Fibroblast of lung (primary cell): ENCODE data around the gene PIK3R1. TPM values are rescaled to one million over a fixed set of nuclear protein-coding genes. Genes with fewer than 3 reads are reported as not detected.

ENCODE experiments used
- DNase-seq, 2 donors: peaks; one replicate each; pipeline versions ENCODE4 v3.0.0 to v3.0.0-alpha.2; 2010; ENCODE audit warnings: low read depth in 2 of 2
- H2AFZ ChIP-seq: 2 replicates; pipeline ENCODE4 v1.5.1; 2012; ENCODE audit warnings: low read length, control low read depth, inconsistent platforms
- H3K27ac ChIP-seq: 2 replicates; pipeline ENCODE4 v1.5.1; 2011; ENCODE audit warnings: low read length, control low read depth; ENCODE audit not compliant: insufficient read depth
- H3K27me3 ChIP-seq: 2 replicates; pipeline ENCODE4 v1.5.1; 2011; ENCODE audit warnings: mild to moderate bottlenecking, low read length; ENCODE audit not compliant: control insufficient read depth, insufficient read depth
- H3K36me3 ChIP-seq: 2 replicates; pipeline ENCODE4 v1.5.1; 2011; ENCODE audit warnings: low read length; ENCODE audit not compliant: control insufficient read depth, insufficient read depth
- H3K4me1 ChIP-seq: 2 replicates; pipeline ENCODE4 v1.5.1; 2011; ENCODE audit warnings: low read length; ENCODE audit not compliant: control insufficient read depth, insufficient read depth; ENCODE audit errors: extremely low read depth
- H3K4me2 ChIP-seq: 2 replicates; pipeline ENCODE4 v1.5.1; 2011; ENCODE audit warnings: low read length, control low read depth; ENCODE audit not compliant: insufficient read depth; ENCODE audit errors: extremely low read depth
- H3K4me3 ChIP-seq, 4 experiments: fragments of 200-600 bp in 1 of 4; sonication (generic) in 1 of 4; replicated peaks in 1 of 4; 2 replicates each; pipeline ENCODE4 v1.5.1; 2011 to 2016; ENCODE audit warnings: low read length in 4 of 4, low read depth in 3 of 4, mild to moderate bottlenecking in 3 of 4, control low read depth in 2 of 4, inconsistent platforms in 1 of 4, mixed read lengths in 1 of 4; ENCODE audit not compliant: insufficient read depth in 1 of 4; ENCODE audit errors: control extremely low read depth in 1 of 4
- H3K79me2 ChIP-seq: 2 replicates; pipeline ENCODE4 v1.5.1; 2012; ENCODE audit warnings: mild to moderate bottlenecking, low read length, inconsistent platforms; ENCODE audit not compliant: control insufficient read depth, insufficient read depth
- H3K9ac ChIP-seq: 2 replicates; pipeline ENCODE4 v1.5.1; 2011; ENCODE audit warnings: mild to moderate bottlenecking, low read length, control low read depth; ENCODE audit not compliant: insufficient read depth
- H3K9me3 ChIP-seq: 2 replicates; pipeline ENCODE4 v1.5.1; 2012; ENCODE audit warnings: low read depth, low read length; ENCODE audit not compliant: control insufficient read depth, insufficient read depth
- H4K20me1 ChIP-seq: 2 replicates; pipeline ENCODE4 v1.5.1; 2011; ENCODE audit warnings: low read length; ENCODE audit not compliant: control insufficient read depth, insufficient read depth; ENCODE audit errors: extremely low read depth
- EZH2 ChIP-seq: IDR thresholded peaks from 2 replicates; pipeline ENCODE4 v1.5.1; 2012; ENCODE audit warnings: low read length, control low read depth, mild to moderate bottlenecking; ENCODE audit errors: missing control alignments
- polyA plus RNA-seq, 2 donors: library from polyadenylated mRNA; depleted of rRNA in 1 of 2; stranded (reverse) in 1 of 2; unstranded in 1 of 2; fragments of >200 nt; gene quantifications; 2 replicates each; pipeline ENCODE4 v1.2.1, GENCODE V29; 2011 to 2012; ENCODE audit warnings: missing spikeins in 1 of 2
- total RNA-seq: library from RNA; depleted of rRNA; stranded (reverse); fragments of >200 nt; gene quantifications from 2 replicates; pipeline ENCODE4 v1.2.1, GENCODE V29; 2014
- TF ChIP-seq, protein P1 (sequence below), 2 donors: IDR thresholded peaks in 1 of 2; conservative IDR thresholded peaks in 1 of 2; 1 replicate in 1 of 2; 2 replicates in 1 of 2; pipeline ENCODE4 v1.5.1; 2011 to 2012; ENCODE audit warnings: low read length in 2 of 2, control low read depth in 1 of 2, inconsistent platforms in 1 of 2, low read depth in 1 of 2, mild to moderate bottlenecking in 1 of 2

The PIK3R1 gene
- total and polyA plus RNA-seq, 2 donors (not counting 1 experiment from before 2014, with no cell fraction given) = 17.7 to 36.3 TPM

DNA sequence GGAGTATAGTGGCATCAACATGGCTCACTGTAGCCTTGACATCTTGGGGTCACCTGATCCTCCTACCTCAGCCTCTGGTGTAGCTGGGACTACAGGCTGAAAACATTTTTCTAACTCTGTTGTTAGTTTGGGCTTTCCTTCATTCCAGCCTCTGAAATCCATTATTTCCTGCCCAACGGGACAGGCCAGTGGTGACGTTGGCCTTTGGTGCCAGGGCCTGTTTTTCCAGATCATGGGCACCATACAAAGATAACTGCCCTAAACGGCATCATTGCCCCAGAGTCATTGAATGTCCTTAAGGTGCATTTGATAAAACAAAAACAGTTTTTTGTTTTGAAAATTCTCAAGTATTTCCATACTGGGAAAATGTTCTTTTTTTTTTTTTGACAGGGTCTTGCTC, 32.1 kb downstream of the PIK3R1 start:
- no peak overlapping the region for H3K4me2 ChIP-seq
- no peak for DNase-seq
- H3K4me3 ChIP-seq = no peak overlapping the region
- TF ChIP-seq, protein P1, sequence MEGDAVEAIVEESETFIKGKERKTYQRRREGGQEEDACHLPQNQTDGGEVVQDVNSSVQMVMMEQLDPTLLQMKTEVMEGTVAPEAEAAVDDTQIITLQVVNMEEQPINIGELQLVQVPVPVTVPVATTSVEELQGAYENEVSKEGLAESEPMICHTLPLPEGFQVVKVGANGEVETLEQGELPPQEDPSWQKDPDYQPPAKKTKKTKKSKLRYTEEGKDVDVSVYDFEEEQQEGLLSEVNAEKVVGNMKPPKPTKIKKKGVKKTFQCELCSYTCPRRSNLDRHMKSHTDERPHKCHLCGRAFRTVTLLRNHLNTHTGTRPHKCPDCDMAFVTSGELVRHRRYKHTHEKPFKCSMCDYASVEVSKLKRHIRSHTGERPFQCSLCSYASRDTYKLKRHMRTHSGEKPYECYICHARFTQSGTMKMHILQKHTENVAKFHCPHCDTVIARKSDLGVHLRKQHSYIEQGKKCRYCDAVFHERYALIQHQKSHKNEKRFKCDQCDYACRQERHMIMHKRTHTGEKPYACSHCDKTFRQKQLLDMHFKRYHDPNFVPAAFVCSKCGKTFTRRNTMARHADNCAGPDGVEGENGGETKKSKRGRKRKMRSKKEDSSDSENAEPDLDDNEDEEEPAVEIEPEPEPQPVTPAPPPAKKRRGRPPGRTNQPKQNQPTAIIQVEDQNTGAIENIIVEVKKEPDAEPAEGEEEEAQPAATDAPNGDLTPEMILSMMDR (conservative IDR thresholded peaks at IDR 0.05 in 1 of 2, IDR thresholded peaks at IDR 0.05 in 1 of 2; ENCODE audit: low read depth in 1 of 2, low read length in 2 of 2) = no peak
- TF ChIP-seq EZH2 = no peak
- no peaks in the 10 kb centered on the region for H3K27me3 ChIP-seq
- no peaks in the 10 kb centered on the region for H3K9me3 ChIP-seq
- no peak overlapping the region for H2AFZ ChIP-seq
- H4K20me1 ChIP-seq = no peaks in the 10 kb centered on the region
- H3K27ac ChIP-seq = no peak overlapping the region
- peaks cover 23% of the 10 kb centered on the region for H3K79me2 ChIP-seq
- peaks cover 23% of the 10 kb centered on the region for H3K4me1 ChIP-seq
- H3K36me3 ChIP-seq = peaks cover 2% of the 10 kb centered on the region
- no peak overlapping the region for H3K9ac ChIP-seq

DNA sequence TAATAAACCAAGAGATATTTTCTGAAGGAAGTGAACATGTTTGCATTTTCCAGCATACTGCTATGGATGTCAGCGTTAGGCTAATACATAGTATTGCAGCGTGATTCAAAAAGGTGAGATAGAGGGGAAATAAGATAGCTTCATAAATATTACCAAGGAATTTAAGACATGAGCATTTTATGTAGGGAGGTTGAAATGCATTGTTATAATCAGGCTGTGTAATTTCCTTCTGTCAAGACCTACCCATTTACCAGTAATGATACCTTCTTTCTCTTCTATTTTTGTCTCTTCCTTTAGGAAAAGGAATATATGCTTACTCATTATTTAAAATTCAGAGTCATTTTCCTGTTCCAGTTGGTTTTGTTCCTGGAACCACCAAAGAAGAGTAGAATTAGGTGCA, 33.3 kb downstream of the PIK3R1 start:
- DNase-seq = no peak
- Histone ChIP-seq H3K9me3 (no peaks in the 10 kb centered on the region), H3K4me1 (peaks cover 27% of the 10 kb centered on the region), H3K36me3 (no peaks in the 10 kb centered on the region), H3K79me2 (peaks cover 21% of the 10 kb centered on the region), H3K27ac (no peak overlapping the region), H3K4me2 (no peak overlapping the region), H3K4me3 (no peak overlapping the region), H3K9ac (no peak overlapping the region), H4K20me1 (no peaks in the 10 kb centered on the region), H3K27me3 (no peaks in the 10 kb centered on the region), H2AFZ (no peak overlapping the region)
- TF ChIP-seq EZH2 = no peak
- TF ChIP-seq, protein P1 (conservative IDR thresholded peaks at IDR 0.05 in 1 of 2, IDR thresholded peaks at IDR 0.05 in 1 of 2; ENCODE audit: low read depth in 1 of 2, low read length in 2 of 2) = no peak

DNA sequence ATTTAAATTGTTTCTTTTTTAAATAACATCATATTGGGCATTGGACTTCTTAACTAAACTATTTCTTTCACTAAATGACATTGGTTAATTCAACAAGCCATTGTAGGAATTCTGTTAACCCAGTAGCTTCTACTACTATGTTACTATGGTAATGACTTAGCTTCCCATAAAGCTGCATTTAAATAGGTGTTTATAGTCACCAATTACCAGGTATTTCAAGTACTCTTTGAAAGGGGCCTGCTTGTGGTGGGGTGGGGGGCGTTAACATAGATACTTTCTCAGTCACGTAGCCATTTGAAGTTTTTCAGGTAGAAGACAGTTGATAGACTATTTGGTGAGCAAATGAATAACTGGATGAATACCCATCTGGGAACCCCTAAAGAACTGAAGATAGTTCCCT, 34.0 kb downstream of the PIK3R1 start:
- Histone ChIP-seq H3K36me3 (no peaks in the 10 kb centered on the region), H3K4me2 (no peak overlapping the region), H3K27me3 (no peaks in the 10 kb centered on the region), H3K9me3 (no peaks in the 10 kb centered on the region), H3K79me2 (peaks cover 24% of the 10 kb centered on the region), H3K27ac (no peak overlapping the region), H3K9ac (no peak overlapping the region), H3K4me1 (peaks cover 30% of the 10 kb centered on the region), H4K20me1 (no peaks in the 10 kb centered on the region), H3K4me3 (no peak overlapping the region), H2AFZ (no peak overlapping the region)
- no peak for DNase-seq
- no peak for TF ChIP-seq EZH2
- TF ChIP-seq, protein P1 (conservative IDR thresholded peaks at IDR 0.05 in 1 of 2, IDR thresholded peaks at IDR 0.05 in 1 of 2; ENCODE audit: low read depth in 1 of 2, low read length in 2 of 2) = no peak
